HS-5 (cell line): ENCODE measurements around the gene CDCA4.
A peak's percentile ranks its signal among the peaks of the same experiment; 100 is the strongest.
"Not testable (repeated sequence)": the region's sequence is repeated elsewhere in the genome, so short reads cannot be mapped to it uniquely, and the experiment has no call there.

Experiments
- DNase-seq: peaks from one replicate; pipeline ENCODE4 v3.0.0-alpha.2; 2012; ENCODE audit warnings: low read depth

Gene CDCA4

DNA sequence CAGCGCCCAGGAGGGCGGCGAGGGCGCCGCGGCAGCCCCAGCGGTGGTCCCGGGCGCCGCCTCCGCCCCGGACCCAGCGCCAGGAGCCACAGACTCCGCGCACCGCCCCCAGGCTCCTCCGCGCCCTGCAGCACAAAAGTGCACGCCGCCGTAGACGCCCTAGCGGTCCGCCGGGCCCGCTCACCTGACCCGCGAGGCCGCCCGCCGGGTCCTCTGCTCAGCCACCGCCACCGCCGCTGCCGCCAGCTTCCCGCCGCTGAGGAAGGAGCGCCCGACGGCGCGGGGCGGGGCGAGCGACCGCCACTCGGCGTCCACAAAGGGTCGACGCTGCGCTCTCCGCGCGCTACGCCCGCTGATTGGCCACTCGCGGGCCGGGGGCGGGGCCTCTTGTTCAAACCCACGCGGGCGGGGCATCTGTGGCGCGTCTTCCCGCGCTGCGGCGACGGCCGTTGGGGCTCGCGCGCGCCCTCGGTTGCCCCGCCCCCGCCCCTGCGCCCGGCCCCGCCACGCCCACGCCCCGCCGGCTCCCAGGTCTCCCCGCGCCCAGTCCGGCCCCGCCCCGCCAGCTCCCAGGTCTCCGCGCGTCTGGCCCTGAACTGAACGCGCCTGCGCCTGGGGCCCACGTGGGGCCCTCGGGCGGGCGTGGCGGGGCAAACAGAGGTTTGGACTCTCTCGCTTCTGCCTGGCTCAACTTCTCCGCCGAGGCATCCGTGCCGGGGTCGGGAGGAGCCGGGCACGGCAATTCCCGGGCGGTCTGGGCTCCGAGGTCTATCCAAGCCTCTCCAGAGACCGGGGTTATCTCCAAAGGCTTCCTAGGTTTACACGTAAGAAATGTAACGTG lies at the start of gene CDCA4:
CDCA4 (minus strand) TSS at position 269 of the 841 bp plus-strand sequence. CDS start 9,154 bp downstream, outside the sequence.
- DNase-seq: peak; percentile 63

DNA sequence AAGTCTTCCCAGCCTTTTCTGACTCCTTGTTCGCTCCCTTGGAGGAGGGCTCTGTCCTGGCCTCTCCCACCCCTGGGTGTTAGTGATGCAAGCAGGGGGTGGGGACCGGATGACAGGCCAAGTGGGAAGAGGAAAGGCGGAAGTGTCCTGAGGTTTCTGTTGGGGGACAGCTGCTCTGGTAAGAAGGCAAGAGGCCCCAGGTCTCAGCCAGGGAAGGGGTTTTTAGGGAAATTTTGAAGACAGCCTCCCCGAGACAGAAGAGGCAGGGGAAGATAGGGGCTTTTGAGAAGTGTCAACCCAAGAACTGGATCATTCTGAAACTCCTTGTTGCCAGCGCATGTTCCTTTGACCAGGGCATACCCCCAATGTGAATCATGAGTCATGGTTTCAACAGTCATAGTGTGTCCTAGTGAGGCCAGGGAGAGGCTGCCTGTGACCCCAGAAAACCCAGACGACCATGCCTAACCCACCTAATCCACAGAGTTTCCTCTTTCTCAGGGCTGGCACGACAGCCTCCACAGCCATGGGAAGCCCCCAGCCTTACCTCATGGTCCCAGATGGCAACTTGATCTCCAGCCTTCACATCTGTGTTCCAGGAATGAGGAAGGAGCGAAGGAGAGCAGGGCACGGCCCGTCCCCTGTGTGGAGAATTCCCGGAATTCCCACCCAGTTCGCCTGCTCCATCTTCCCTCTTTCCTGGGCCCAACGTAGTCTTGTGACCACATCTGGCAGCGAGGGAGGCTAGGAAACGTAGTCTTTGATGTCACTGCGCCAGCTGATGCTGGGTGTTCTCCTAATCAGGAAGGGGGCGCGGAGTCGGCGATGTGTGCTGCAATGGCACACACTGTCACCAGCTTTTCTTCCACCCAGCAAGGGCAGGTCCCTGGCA lies 49.2 kb upstream of the CDCA4 start:
- DNase-seq: no peak

DNA sequence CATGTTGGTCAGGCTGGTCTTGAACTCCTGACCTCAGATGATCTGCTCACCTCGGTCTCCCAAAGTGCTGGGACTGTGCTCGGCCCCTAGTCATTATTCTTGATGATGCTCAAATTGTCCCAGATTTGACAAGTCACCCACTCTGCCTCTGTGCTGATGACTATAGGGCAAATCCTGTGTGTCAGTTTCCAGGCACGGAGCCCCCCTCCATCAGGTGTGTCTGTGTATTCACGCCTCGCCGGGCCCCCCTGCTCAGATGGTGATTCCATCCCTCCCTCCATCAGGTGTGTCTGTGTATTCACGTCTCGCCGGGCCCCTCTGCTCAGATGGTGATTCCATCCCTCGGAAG lies 48.6 kb upstream of the CDCA4 start:
- no peak for DNase-seq

DNA sequence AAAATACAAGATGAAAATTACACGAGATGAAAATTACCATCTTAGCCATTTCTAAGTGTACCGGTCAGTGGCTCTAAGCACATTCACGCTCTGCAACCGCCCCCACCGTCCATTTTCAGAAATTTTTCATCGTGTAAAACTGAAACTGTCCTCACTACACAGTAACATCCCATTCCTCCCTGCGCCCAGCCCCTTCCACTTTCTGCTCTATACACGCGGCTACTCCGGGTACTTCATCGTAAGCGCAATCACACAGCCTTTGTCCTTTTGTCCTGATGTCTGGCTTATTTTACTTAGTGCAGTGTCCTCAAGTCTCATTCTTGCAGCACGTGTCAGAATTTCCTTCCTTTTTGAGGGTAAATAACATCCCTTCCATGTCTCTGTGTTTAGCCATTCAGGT lies 47.9 kb upstream of the CDCA4 start:
- DNase-seq: no peak

DNA sequence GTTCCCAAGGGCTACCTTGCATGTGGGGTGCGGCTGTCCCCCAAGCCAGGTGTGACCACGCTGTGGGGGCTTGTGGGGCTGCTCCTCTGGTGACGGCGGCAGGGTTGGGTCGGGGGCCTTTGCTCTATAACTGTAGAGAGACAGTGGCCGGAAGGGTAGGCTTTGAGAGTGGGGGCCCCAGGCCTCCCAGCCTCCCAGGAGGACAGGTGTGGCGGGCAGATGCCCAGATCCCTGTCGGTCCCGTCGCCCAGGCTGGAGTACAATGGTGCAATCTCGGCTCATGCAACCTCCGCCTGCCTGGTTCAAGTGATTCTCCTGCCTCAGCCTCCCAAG lies 47.1 kb upstream of the CDCA4 start:
- no peak for DNase-seq

DNA sequence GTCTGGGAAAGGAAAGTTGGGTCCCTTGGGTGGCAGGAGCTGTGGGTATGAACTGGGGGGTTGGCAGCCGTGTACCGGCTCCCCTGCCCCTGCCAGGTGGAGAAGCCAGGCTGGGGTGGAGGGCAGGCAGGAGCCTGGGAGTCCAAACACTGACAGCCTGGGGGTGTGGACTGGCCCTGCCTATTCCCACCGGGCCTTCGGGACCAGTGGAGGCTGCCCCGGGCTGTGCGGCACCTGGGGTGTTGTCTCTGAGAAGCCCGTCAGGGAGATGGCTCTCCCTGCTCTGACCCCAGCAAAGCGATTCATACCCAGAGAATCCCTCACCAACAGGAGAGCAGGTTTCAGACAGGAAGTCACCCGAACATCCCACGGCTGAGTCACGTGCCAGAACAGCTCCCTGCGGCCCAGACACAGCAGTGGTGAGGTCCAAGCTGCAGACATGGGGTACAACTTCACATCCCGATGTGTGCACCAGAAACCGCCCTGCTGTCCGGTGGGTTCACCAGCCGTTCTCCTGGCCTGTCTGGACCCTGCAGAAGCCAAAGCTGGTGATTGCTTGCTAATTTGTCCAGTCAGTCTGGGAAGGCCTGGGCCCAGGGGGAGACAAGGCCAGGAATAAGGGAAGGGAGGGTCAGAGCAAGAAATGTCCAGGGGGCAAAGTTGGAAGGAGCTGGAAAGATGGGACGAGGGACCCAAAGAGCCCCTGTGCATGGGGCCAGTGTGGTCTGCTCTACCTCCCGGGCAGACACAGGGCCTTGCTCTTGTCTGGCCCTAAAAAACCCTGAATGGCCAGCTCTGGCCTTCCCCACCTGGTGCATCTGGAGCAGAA lies 46.5 kb upstream of the CDCA4 start:
- no peak for DNase-seq

DNA sequence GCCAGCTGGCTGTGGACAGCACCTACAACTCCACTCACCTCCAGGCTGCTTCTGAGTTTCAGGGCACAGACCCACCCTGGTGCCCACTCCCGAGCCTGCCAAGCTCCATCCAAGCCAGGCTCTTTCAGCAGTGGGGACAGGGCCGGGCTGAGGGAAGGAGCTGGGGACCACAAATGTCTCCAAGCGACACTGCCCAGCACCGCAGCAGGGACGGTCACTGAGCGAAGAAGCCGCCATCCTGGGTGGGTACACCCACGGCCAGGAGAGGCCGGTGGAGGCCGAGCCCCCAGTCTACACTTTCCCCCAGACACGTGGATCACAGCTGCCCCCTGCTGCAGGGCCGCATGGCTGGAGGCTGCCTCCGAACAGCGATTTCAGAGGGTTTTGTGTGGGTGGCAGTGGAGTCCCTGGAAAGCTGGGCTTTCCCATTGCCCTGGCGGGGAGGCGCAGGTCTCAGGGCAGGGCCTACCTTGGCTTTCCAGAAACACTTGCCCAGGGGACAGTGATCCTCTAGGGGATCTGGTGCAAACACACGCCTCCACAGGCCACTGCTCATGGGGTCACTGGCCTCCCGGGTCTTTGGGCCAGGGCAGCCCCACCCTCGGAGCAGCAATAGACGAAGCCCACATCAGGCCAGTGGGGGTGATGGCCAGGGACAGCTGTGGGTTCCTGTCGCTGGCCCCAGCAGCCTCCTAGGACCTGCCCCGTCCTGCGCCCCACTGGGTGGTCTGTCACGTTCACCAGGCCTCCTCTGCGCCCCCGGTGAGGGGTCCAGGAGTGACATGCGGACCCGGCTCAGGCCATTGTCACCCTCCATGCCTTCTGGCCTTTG lies 45.6 kb upstream of the CDCA4 start:
- DNase-seq: no peak

DNA sequence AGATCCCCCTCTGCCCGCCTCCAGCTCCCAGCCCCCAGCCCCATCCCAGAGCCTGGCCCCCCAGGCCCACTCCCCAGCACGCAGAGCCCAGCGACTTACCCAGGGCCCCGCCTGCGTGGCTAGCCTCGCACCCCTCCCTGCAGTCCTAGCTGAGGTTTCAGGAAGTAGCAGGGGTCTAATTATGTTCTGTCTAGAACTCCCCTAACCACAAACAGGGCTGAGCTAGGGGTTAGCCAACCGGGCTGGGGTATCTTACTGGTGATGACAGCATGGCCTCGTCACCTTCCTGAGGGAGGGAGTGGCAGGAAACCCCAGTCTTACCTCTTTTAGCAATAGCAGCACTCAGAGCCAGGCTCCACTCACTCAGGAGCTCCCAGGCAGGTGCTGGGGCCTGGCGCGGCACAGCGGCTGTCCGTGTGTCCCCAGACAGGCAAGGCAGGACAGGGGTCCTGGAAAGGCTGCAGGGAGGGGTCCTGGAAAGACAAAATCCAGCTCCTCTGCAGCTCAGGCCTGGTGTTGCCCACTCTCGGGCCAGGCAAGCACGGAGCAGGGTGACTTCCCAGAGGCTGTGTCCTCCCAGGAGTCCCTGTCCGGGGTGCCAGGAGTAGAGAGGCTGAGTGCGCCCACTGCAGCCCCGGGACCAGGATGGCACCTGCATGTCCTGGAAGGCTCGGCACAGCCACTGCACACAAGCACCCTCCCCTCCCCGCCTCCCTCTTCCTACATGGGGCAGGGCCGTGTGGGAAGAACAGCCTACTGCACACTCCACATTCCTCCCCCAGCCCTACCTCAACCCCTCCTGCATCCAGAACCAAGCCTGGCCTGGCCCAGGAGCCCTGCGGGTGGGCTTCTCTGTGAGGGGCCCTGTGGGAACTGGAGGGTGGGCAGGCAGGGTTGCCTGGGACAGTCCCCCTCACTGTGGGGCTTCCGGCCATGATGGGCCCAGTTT lies 44.7 kb upstream of the CDCA4 start, which contains the start of gene GPR132:
GPR132 (minus strand) TSS at position 151 of the 949 bp plus-strand sequence. CDS start 10,010 bp downstream, outside the sequence.
- no peak for DNase-seq

DNA sequence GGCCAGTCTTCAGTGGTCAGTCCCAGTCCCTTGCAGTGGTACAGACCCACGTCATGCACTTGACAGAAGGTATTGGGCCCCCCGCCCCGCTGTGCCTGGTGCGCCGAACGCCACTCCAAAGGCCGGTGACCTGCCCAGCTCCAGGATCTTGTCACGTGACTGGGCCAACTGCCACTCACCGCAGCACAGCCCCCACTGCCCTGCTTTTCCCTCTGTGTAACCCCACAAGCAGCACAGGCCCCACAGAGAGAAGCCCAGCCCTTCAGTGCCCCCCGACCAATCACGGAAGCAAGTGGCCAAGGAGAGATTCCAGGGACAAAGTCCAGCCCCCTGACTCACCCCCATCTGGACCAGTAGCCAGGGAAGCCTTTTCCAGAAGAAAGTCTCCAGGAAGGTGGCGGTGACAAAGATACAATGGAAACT lies 43.8 kb upstream of the CDCA4 start:
- no peak for DNase-seq

DNA sequence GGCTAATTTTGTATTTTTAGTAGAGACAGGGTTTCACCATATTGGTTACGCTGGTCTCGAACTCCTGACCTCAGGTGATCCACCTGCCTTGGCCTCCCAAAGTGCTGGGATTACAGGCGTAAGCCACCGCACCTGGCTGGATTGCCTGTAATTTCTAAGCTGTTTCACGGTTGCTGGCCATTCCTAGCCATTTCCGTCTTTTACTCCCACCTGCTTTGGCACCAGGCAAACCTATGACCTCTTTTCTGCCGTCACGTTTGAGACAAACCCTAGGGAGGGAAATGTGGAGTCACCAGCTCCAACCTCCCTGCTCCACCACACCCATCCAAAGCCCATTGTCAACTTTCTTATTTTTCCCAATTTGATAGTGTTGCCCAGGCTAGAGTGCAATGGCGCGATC lies 43.1 kb upstream of the CDCA4 start:
- no peak for DNase-seq

DNA sequence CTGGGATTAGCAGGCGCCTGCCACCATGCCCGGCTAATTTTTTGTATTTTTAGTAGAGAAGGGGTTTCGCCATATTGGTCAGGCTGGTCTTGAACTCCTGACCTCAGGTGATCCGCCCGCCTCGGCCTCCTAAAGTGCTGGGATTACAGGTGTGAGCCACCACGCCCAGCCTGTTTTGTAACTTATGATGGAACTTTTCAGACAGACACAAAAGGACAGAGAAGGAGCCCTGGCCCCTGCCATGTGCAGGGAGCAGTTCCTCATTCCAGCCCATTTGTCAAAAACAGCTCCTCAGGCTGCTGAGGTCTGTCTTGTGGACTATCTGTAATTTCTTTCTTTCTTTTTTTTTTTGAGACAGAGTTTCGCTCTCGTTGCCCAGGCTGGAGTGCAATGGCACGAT lies 42.6 kb upstream of the CDCA4 start:
- not testable (repeated sequence) for DNase-seq

DNA sequence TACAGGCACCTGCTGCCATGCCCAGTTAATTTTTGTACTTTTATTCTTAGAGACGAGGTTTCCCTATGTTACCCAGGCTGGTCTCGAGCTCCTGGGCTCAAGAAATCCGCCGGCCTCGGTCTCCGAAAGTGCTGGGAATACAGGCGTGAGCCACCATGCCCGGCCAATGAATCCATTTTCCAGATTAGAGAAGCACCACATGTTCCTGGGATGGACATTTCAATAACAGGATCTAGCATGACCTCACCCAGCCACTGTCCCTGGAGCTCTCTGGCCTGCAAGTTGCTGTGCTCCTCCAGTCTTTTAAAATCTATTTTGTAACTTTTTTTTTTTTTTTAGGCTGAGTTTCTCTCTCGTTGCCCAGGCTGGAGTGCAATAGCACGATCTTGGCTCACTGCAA lies 42.2 kb upstream of the CDCA4 start:
- DNase-seq: no peak

DNA sequence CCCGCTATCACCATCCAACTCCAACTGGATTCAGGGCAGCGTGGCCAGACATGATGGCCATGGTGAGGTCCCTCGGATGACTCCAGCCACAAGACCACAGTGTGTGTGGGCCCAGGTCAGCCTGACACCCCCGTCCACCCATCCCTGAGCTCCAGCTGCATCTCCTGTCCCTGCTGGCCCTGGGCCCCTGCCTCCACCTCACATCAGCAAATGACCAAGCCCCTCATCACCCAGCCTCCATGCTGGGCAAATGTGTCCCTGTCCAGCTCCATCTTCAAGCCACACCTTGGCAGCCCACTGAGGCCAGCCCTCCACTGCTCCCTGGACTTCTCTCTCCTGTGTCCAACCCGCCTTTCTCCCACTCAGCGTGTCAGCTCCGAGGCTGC lies 41.2 kb upstream of the CDCA4 start:
- no peak for DNase-seq

DNA sequence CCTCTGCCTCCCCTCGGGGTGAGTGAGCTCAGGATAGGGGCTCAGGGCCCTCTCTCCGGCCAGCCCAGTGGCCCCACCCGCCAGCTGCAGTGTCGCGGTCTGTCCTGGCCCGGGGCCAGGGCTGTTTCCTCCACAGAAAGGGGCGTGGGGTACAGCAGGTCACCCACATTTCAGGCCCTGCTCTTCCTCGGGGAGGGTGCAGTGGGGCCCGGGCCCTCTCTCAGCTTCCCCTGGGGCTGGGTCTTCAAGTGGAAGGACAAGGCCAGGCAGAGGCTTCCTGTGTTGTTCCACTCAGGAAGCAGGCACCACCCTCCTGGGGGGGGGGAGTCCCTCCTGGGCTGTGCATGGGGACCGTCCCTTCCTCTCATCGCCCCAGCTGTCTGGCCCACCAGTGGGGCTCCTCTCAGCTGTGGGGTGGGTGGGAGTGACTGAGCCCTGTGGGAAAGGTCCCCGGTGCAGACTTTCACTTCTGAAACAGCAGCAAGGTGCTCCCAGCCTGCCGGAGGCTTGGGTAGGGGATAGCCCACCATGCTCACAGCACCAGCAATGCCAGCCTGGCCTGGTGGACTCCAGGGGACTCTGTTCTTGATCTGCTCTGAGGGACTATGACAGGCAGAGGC lies 40.7 kb upstream of the CDCA4 start:
- DNase-seq: no peak

DNA sequence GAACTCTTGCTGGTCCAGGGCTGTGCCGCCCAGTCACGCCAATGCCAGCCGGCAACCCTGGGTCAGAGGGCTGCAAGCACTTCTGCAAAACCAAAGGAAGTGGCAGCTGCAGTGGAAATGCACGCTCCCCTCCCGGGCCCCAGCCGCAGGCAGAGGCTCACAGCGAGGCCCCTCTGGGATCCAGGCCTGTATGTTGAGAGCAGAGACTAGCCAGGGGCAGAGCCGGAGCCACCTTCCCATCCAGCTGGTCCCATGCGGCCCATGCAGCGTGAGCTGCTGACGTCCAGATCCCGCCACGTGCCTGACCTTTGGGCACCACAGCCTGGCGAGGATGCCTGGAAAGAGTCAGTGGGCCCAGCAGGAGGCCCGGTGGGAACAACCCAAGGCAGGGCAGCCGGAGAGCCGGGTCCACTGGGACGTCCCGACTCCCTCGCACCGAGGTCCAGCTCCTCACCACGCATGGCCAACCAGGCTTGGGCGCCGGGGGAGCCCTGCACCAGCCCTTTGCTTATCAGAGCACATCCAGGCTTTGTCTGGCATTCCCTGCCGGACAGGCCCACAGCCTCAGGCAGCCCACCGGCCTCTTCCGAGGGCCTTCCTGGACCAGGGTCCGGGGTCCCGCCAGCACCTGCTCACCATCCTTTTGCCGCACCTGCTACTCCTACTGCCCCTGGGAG lies 40.0 kb upstream of the CDCA4 start:
- no peak for DNase-seq

DNA sequence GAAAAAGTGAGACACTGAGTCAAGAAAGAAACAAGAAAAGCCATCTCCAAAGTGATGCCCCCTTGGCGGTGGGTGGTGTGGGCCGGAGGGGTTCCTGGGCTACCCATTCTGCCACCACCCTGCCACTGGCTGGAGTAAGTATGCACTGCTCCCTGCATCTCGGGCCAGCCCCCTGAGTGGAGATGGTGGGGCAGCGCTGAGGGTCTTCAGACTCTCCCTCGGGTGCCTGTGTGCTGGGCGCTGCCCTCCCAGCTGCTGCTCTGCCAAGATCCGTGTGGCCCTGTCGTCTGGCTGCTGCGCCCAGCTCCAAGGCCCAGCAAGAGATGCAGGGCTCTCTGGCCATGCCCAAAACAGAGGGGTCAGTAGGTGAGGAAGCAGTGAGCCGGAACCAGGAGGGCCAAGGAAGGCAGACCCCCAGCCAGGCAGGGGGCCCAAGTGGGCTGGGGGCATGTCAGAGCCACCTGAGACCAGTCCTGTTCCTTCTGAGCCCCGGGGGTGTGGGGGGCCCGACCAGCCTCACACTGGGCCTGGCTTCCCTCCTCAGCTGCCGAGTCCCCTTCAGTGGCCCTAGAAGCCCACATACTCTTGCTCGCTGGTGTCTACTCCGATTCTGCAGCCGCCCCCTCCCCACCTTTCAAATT lies 39.2 kb upstream of the CDCA4 start:
- DNase-seq: no peak

DNA sequence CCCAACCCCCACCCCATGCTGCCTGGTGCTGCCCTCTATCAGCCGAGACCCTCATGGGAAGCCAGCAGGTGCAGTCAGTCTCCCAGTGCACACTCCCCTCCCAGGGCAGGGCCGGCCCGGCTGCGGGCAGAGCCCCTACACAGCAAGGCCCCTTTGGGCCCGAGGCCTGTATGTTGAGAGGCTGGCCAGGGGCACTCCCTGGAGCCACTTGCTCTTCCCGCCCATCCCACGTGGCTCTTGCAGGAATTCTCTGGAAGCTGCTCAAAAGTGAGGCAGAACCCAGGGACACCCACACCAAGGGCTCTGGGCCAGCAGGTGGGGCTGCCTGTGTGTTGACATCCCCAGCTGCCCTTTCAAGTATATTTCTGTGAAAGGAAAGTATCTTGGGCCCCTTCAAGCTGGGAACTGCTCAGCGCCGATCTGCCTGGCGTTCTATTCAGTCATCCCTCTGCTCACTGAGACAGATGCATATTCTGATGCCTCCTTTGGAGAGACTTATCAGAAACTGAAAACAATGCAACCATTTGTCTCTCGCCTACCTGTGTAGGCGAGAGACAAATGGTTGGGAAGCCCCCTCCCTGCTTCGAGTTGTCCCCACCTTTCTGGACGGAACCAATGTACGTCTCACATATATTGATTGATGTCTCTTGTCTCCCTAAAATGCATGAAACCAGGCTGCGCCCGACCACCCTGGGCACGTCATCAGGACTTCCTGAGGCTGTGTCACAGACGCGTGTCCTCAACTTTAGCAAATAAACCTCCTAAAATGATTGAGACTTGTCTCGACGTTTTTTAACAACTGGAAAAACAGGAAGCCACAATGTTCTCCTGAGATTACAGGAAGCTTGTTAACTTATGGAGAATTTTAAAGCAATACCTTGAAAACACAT lies 38.4 kb upstream of the CDCA4 start:
- no peak for DNase-seq
